Measurements from ENCODE around the gene FAM98C.
"Not testable (repeated sequence)": the region's sequence is repeated elsewhere in the genome, so short reads cannot be mapped to it uniquely, and the experiment has no call there.

The FAM98C gene

DNA sequence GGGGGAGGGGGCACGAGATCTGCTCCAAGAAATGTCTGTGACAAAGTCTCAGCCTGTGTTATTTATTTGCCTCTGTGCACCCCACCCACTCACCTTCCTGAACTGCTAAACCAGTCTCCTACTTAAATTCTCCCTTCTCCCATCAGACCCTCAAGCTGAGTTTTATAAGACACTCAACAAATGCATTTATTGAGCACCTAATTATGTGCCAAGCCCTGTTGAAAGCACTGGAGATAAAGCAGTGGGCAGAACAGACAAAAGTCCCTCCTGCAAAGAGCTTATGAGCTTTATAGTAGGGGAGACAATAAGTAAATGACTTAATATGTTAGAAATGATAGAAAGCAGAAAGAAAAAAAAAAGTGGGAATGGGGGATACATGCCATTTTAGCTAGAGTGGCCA lies 3.4 kb upstream of the FAM98C start:
- no peak for FAIRE-seq

DNA sequence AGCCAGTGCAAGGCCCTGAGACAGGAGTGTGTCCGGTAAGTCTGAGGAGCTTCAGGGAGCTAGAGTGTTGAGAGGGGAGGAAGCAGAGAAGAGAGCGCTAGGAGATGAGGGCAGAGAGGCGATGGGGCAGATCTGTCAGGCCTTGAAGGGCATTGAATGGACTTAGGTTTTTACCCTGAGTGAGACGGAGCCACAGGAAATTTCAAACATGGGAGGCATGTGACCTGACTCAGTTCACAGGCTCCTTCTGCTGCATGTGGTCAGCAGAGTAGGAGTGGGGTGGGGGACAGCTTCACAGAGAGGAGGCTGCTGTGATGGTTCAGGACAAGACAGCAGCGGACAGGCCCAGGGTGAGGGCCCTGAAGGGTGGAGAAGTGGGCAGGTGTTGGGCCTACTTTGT lies 2.5 kb upstream of the FAM98C start:
- no peak for FAIRE-seq

DNA sequence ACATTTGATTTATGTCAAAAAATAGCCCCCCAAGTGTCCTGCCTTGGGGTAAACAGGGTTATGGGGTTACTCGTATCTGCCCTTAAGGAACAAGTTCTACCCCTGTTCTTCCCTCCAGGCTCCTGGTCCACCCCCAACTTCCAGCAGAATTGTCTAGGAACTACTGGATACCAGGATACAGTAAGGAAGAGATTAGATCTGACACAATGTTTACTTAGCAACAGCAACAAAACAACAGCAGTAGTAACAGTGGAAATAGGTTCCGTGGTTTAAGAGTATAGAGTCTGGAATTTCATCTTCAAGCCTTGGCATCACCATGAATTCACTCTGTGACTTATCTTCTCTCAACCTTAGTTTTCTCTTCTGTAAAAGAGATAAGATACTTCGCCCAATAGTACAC lies 1.7 kb upstream of the FAM98C start:
- FAIRE-seq, result no peak

DNA sequence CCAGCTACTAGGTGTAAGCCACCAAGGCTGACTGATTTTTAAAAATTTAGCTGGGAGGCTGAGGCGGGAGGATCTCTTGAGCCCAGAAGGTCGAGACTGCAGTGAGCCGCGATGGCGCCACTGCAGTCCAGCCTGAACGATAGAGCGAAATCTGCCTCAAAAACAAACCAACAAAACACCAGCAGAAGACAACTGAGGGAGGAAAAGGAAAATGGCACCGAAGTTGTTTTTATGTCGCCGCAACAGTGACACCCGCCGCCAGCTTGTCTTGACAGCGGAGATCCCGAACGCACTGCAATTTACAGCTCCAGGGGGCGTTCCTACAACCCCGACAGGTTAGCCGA lies 298 bp upstream of the FAM98C start:
- no peak for FAIRE-seq

DNA sequence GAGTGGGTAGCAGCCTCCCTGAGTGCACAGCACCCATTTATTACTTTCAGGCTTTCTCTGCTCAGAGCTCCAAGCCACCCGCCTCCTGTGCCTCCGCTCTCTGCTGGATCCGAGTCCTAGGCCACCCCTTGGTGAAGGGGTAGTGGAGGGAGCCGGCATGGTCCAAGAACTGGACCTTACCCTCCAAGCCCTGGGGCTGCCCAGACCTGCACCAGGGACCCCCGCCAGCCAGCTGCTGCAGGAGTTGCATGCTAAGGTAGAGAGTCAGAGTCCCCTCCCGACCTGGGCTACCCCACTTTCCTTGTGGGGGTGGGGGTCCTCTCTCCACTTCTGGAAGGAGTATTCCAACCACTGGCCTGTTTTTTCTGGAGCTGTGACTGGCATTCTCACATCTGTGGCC lies 2.0 kb downstream of the FAM98C start:
- no peak for FAIRE-seq

DNA sequence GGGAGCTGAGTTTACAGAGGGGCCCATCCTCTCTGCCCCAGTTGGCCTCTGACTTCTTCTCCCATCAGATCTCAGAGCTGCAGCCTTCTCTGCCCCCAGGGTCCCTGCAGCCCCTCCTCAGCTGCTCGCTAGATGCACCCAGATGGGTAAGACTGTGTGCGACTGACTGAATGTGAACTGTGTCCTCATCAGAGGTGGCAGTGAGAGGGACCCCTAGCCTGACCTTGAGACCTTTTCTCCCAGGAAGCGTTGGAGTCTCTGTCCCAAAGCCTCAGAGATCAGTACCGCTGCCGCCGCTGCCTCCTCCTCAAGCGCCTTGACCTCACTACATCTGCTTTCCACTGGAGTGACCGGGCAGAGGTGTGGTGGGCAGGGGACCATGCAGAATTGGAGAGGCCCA lies 2.4 kb downstream of the FAM98C start:
- FAIRE-seq, result no peak

DNA sequence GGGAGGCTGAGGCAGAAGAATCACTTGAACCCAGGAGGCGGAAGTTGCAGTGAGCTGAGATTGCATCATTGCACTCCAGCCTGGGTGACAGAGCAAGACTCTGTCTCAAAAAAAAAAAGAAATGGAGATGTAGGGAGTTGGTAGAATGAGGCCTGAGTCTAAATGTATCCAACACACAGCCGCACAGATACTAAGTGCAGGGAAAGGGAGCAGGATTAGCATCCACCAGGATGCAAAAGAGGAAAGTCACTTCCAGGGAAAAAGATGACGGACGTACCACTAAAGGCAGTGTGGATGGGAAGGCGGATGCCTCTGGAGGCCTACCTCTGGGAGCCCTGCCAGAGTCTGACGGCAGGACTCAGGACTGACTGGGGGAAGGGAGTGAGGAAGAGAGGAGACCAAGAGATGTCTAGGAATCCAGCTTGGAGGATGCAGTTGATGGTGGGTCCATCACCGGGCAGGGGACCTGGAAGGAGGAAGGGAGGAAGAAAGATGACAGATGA lies 6.8 kb downstream of the FAM98C start:
- FAIRE-seq, result no peak

DNA sequence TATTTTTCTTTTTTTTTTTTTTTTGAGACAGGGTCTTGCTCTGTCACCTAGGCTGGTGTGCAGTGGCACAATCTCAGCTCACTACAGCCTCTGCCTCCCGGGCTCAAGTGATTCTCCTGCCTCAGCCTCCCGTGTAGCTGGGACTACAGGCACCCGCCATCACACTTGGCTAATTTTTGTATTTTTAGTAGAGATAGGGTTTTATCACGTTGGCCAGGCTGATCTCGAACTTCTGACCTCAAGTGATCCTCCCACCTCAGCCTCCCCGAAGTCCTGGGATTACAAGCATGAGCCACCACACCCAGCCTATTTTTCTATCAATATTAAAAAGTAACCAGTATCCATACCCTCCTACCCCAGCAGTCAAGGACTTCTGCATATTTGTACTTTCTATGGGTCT lies 7.5 kb downstream of the FAM98C start:
- not testable (repeated sequence) for FAIRE-seq

DNA sequence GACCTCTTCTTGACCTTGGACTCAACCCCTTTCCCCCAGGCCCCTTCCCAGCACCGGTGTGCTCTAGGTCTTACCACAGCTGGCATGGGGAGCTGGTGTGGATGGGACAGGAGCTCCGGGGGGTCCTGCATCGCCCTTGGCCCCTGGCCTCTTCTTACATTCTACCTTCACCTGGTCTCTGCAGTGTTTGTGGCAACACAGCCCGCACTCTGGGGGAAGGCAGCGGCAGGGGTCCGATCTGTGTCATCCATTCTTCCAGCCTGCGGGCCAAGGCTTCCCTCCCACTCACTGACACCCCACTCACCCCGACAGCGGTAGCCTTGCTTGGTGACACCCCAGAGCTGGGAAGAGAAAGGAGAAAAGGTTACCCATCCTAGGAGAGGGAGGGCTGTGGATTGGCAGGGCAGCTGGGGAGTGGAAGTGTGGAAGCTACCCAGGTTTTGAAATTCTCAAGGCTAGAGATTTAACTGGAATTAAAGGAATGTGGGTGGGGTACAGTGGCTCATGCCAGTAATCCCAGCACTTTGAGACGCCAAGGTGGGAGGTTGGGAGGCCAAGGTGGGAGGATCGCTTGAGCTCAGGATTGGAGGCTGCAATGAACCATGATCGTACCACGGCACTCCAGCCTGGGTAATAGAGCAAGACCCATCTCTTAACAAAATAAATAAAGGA lies 8.3 kb downstream of the FAM98C start:
- no peak for FAIRE-seq

DNA sequence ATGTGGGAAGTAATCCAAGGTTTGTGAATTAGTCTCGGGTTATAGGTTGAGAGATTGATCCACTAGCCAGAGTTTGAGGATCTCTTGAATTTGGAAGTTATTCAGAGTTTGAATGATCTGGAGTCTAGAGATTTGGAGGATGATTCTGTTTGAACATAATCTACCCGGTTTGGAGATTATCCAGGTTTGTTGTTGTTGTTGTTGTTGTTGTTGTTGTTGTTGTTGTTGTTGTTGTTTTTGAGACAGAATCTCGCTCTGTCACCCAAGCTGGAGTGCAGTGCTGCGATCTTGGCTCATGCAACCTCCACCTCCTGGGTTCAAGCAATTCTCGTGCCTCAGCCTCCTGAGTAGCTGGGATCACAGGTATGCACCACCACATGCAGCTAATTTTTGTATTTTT lies 9.0 kb downstream of the FAM98C start:
- FAIRE-seq, result not testable (repeated sequence)

DNA sequence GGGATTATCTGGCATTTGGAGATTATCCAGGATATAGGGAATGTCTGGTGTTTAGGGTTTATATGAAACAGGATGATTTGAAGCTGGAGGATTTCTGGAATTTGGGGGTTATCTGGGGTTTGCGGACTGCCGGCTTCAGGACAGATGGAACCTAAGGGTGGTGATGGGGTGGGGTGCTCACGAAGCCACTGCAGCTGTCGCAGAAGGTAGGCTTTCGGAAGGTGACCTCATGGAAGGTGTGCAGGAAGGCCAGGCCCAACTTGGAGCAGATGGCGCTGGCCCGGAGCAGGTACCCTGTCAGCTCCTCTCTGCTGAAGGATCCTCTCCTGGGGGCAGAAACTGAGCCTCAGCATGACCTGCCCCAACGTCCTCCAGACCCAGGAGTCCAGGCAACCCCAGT lies 9.6 kb downstream of the FAM98C start:
- FAIRE-seq, result no peak

DNA sequence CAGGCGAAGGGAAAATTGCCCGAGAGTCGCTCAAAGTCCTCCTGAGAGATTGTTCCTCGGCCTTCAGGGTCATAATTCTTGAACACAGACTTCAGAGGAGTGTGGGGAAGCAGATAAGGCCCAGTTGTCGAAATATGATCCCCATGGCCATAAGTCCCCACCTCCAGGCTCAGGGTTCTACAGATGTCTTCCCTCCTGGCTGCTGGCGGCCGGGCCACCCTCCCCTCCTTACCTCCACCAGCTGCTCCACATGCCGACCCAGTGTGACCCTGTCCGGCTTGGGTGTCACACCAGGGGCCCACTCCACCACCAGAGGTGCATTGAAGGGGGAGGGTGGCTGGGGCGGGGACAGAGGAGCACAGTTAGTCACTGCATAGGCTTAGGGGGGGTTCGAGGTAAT lies 10.1 kb downstream of the FAM98C start:
- no peak for FAIRE-seq

DNA sequence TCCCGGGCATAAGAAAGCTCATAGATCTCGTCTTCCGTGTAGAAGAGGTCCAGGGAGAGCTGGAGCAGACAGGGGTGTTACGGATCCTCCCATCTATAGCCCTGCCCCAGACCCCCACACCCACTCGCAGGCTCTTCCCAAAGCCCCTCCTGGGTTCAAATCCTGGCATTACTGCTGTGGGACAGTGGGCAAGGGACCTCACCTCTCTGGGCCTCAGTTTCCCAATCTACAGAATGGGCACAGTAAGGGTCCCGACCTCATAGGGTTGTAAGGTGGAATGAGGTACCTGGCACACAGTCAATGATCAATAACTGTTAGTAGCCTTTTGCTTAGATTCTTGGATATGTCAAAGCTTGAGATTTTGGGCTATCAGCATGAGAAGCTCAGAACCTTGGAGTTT lies 10.5 kb downstream of the FAM98C start:
- no peak for FAIRE-seq

DNA sequence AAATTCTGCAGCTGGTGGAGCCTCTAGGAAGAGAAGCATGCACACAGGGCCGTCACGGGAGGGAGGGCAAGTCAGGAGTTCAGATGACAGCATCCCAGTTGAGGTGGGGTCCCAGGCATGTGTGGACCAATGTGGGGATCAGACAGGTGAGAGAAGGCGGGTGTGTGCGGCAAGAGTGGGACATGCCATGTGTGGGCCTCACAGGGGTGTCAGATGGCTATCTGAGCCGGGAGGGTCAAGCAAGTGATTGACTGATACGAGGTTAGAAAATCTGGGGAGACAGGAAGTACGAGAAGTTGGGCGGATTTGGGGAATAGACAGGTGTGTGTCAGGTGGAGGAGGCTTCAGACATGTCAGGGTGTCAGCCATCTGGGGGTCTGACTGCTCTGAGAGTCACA lies 14.3 kb downstream of the FAM98C start:
- no peak for FAIRE-seq

DNA sequence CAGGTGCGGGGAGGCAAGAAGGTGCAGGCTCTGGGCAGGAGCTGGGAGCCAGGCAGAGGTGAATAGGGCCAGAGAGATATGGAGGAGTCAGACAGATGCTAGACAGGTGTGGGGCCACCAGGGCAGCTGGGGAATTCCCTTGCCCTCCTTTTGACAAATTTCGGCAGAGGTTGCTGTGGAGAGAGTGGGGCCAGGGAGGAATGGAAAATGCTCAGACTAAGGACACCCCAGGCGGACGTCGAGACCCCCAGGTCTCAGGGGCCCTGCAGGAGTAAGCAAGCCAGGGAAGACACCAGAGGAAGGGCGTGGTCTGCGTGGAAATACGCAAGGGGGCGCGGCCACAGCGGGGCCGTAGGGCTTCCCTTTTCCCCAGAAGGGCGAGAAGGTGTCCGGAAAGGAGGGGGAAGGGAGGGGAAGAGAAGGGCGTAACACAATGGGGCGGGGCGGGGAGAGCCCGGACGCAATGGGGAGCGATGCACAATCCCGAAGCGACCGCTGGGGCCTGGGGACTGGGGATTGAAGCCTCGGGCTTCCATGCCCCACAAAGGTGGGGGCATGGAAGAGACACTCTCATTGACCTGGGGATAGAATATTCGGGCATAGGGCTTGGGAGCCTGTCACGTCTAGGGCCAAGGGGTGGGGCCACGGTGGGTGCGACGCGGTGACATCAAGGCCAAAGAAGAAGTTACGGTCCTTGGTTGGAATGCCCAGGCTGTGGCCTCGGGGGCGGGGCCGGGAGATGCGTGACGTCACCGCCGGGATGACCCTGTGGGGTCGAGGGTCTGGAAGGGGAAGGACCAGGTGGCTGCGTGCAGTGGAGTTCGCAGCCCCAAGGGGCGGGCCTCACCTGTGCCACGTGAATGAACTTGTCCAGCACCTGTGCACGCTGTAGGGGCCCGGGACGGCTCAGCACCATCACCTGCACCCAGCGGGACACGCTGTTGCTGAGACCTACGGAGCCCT lies 14.9 kb downstream of the FAM98C start:
- no peak for FAIRE-seq

DNA sequence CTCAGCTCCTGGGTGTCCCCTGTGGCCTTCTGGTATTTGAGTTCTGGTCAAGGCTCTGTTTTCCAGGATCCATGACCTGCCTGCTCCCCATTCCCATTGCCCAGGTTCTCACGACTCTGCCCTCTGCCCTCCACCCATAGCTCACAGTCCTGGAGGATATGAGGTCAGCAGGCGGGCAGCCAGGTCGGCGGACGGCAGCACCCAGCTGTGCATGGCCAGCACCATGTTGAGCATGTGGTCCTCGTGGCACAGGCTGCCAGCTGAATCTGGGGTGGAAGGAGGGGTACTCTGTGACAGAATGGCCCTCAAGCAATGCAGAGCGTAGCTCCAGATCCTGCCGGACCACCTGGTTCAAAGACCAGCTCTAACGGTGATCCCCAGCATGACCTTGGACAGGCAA lies 18.0 kb downstream of the FAM98C start:
- no peak for FAIRE-seq

DNA sequence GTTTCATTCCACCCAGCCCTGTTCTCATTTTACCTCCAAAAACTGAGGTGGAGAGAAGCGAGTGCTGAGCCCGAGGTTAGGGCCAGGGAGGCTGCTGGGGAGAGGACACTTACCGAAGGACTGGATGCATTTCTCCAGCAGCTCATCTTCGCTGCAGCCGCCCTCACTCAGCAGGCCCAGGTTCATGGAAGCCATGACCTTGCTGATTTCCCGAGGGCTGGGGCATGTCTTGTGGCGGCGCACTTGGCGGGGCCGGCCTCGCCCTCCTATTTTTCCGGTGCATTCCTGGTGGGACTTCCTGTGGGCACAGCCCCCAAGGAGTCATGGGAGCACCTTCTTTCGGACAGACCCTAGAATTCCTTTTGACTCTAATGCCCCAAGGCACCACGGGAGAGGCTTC lies 19.0 kb downstream of the FAM98C start:
- FAIRE-seq, result no peak

DNA sequence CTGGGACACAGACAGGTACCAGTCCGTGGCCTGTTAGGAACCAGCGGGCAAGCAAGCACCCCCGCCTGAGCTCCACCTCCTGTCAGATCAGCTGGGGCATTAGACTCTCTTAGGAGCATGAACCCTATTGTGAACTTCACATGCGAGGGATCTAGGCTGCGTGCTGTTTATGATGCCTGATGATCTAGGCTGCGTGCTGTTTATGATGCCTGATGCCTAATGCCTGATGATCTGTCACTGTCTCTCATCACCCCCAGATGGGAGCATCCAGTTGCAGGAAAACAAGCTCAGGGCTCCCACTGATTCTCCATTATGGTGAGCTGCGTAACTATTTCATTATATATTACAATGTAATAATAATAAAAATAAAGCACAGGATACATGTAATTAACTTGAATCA lies 19.5 kb downstream of the FAM98C start:
- no peak for FAIRE-seq

DNA sequence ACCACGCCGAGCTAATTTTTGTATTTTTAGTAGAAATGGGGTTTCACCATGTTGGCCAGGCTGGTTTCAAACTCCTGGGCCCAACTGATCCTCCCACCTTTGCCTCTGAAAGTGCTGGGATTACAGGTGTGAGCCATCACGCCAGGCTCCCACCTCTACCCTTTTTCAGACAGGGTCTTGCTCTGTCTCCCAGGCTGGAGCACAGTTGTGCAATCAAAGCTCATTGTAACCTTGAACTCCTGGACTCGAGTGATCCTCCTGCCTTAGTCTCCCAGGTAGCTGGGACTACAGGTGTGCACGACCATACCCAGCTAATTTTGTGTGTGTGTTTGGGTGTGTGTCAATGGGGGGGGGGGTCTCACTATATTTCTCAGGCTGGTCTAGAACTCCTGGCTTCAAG lies 21.4 kb downstream of the FAM98C start:
- no peak for FAIRE-seq

DNA sequence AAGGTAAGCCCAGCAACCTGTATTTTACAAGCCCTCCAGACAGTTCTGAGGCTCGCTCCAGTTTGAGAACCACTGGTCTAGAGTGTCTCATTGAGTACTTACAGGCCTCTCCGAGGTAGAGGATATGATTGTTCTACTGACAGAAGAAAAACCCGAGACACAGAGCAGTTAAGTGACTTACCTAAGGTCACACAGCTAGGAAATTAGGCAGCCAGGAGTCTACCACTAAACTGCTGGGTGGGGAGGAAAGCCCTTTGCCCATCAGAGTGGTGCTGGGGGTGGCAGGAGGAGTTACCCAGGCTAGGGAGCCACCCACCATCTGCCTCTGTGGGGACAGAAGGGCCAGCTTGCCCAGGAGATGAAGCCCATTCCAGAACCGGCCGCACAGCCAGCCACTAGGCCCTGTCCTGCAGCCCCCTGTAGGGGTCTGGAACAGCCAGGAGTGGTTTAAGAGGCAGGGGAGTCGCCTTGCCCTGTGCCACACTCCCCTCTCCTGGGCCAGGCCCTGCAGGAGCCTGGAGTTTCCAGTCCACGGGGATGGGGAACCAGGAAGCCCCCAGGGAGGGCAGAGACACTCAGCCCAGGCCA lies 22.4 kb downstream of the FAM98C start:
- FAIRE-seq, result no peak

DNA sequence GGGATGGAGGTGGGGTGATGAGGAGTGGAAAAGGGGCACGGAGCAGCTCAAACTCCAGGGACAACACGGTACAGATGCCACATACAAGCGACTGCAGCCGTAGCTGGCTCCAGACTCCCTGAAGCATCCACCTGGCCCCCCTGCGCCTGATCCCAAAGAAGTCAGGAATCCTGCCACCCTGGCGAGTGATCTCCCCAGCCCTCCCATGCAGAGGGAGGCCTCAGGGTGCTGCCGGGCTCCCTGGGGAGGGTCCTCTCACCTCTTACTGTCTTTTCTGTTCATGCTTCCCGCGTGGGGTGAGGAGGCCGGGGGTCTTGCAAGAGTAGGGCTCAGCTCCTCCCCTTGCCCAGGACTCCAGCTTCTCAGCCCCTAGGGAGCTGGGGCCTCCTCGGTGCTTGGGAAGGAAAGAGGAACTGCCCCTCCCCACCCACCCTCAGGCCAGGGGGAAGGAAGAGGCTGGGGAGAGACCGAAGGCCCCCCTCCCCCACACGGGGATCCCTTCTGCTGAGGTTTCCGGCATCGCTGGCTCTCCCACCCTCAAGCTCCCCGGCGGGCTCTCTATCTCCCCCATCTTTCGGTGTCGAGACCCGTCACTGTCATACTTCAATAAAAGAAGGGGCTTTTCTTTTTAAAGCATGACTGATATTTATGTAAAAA lies 23.0 kb downstream of the FAM98C start, which contains the start of gene RASGRP4:
RASGRP4 (minus strand) TSS at position 410 of the 657 bp plus-strand sequence; CDS start at position 282, 128 bp downstream.
- FAIRE-seq, result no peak

DNA sequence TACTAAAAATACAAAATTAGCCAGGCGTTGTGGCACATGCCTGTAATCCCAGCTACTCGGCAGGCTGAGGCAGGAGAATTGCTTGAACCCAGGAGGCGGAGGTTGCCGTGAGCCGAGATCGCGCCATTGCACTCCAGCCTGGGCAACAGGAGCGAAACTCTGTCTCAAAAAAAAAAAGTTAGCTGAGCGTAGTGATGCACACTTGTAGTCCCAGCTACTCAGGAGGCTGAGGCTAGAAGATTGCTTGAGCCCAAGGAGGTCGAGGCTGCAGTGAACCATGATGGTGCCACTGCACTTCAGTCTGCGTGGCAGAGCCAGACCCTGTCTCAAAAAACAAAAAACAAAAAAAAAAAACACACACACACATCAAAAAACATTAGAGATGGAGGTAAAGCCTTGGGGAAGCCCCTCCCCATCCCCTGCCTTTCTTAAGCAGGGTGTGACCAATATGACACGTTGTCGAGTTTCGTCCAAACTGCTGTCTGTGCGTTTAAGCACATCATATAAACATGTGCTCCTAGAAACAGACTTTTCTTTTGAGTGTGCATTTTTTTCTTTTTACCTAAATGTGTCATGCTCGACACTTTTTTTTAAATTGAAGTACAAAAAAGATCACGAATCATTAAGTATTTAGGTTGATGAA lies 24.3 kb downstream of the FAM98C start:
- not testable (repeated sequence) for FAIRE-seq

All from islet of Langerhans (tissue), 1 donor.